Measurements from ENCODE around the gene RAB33B.

Gene RAB33B

DNA sequence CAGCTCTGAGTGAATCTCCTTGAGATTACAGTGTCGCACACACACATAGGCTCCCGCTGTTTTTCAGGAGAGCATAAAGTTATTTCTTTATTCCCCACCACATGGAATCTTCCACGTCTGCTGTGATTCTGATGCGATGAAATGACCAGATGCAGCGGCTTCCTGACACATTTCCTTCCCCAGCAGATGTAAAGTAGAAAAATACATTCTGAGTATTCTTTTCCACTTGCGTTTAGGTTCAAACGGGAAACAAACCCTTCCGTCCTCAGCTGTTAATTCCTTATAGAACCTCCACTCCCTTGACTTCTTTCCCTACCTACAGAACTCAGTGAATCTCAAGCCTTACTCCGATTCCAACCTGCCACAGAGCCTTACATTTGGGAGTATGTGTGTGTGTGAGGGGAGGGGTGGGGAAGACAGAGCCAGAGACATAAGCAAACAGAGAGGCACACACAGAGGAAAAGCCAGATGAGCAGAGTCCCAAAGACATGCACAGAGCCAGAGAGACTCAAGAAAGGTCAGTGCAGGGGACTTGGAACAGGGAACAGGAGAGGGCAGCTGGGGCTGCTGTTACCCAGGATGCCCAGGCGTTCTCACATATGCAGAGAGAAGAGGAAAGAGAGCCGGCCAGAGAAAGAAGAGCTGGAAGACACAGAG lies 54.8 kb downstream of the RAB33B start:
- DNase-seq (ENCODE audit: low read depth in 2 of 2): no peak

GRCh38 chr4:139509727-139510410 lies 55.9 kb downstream of the RAB33B start:
- DNase-seq (ENCODE audit: low read depth in 2 of 2): no peak

GRCh38 chr4:139511320-139511719 lies 57.4 kb downstream of the RAB33B start:
- no peak for DNase-seq (ENCODE audit: low read depth in 2 of 2)

- no peak for DNase-seq (ENCODE audit: low read depth in 2 of 2)
Measured at GRCh38 chr4:139514382-139515059, 60.6 kb downstream of the RAB33B start.

- DNase-seq (ENCODE audit: low read depth in 2 of 2): no peak
Measured at GRCh38 chr4:139515531-139515958, 61.6 kb downstream of the RAB33B start.

DNA sequence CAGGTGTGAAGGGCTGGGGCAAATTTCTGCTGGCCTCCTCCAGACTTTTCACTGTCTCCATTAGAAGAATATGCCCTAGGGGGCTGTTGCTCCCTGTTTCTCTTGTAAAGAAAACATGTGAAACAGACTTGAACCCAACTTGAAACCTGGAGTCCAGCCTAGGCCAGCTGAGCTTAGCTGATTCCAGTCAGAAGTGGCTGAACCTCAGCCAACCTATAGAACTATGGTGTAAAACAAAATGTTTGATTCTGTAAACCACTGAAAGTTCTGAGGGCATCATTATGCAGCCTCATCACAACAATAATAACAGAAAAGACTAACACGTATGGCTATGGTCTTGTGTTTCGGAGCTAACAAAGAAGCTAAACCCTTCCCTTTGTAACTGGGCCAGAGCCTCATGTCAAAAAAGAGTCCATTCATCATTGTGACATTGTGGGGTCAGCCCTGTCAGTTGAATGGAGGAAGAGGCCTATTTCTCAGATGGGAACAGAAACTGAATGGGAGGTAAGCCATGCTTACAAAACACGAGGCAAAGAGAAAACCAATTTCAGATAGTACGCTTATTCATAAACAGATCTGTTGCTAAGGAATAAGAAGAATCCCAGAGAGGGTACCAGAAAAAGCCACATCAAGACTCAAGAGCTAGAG lies 68.0 kb downstream of the RAB33B start:
- no peak for DNase-seq (ENCODE audit: low read depth in 2 of 2)

- no peak for DNase-seq (ENCODE audit: low read depth in 2 of 2)
Measured at GRCh38 chr4:139522457-139522856, 68.5 kb downstream of the RAB33B start.

- DNase-seq (ENCODE audit: low read depth in 2 of 2): no peak
Measured at GRCh38 chr4:139523076-139523475, 69.2 kb downstream of the RAB33B start.

DNA sequence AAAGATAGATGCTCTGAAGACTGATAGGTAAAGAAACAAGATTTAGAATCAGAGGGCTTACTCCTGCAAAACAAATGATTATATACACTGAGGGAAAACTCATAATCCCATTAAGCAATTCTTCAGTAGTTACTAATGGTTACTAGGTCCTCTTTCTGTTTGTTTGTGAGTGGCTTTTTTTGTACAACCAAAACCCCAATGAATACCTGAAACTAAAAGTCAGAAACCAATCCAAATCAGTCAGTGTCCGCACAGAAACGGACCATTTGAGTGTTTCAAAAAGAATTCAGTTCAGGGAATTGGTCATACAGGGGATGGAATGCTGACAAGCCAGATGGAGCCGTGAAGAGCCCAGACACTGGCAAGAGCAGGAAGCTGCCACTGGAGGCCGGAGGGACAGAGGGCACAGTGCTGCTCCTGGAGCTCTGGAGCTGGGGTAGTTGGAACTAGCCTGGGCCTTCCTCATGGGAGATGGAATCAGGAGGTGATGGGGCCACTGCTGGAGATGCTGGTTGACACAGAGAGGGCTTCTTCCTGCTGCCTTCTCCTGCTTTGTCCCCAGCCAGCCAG lies 70.2 kb downstream of the RAB33B start:
- no peak for DNase-seq (ENCODE audit: low read depth in 2 of 2)

DNA sequence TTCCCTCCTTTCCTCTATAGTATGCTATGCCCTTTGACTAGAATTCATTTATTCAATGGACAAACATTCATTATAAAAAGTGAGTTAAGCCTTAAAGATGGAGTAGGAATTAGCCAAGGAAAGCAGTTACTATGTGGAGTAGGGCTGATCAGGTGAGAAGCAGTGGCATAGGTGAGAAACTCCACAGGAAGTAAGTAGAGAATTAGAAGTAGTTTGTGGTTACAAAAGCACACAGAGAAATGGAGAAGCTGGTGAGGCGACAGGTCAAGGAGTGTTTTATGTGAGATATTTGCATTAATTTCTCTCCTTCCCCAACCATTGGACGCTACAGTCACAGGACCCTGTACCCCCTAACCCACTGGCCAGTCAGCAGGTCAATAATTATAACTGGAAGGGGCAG lies 71.5 kb downstream of the RAB33B start:
- no peak for DNase-seq (ENCODE audit: low read depth in 2 of 2)
